Fibroblast of lung (primary cell): ENCODE measurements around the gene PLEKHM1. TPM values are rescaled to one million over a fixed set of nuclear protein-coding genes. Genes with fewer than 3 reads are reported as not detected.

ENCODE experiments used
- DNase-seq, 2 donors: peaks; one replicate each; pipeline versions ENCODE4 v3.0.0 to v3.0.0-alpha.2; 2010; ENCODE audit warnings: low read depth in 2 of 2
- H2AFZ ChIP-seq: 2 replicates; pipeline ENCODE4 v1.5.1; 2012; ENCODE audit warnings: low read length, control low read depth, inconsistent platforms
- H3K27ac ChIP-seq: 2 replicates; pipeline ENCODE4 v1.5.1; 2011; ENCODE audit warnings: low read length, control low read depth; ENCODE audit not compliant: insufficient read depth
- H3K27me3 ChIP-seq: 2 replicates; pipeline ENCODE4 v1.5.1; 2011; ENCODE audit warnings: mild to moderate bottlenecking, low read length; ENCODE audit not compliant: control insufficient read depth, insufficient read depth
- H3K36me3 ChIP-seq: 2 replicates; pipeline ENCODE4 v1.5.1; 2011; ENCODE audit warnings: low read length; ENCODE audit not compliant: control insufficient read depth, insufficient read depth
- H3K4me1 ChIP-seq: 2 replicates; pipeline ENCODE4 v1.5.1; 2011; ENCODE audit warnings: low read length; ENCODE audit not compliant: control insufficient read depth, insufficient read depth; ENCODE audit errors: extremely low read depth
- H3K4me2 ChIP-seq: 2 replicates; pipeline ENCODE4 v1.5.1; 2011; ENCODE audit warnings: low read length, control low read depth; ENCODE audit not compliant: insufficient read depth; ENCODE audit errors: extremely low read depth
- H3K4me3 ChIP-seq, 4 experiments: fragments of 200-600 bp in 1 of 4; sonication (generic) in 1 of 4; replicated peaks in 1 of 4; 2 replicates each; pipeline ENCODE4 v1.5.1; 2011 to 2016; ENCODE audit warnings: low read length in 4 of 4, low read depth in 3 of 4, mild to moderate bottlenecking in 3 of 4, control low read depth in 2 of 4, inconsistent platforms in 1 of 4, mixed read lengths in 1 of 4; ENCODE audit not compliant: insufficient read depth in 1 of 4; ENCODE audit errors: control extremely low read depth in 1 of 4
- H3K79me2 ChIP-seq: 2 replicates; pipeline ENCODE4 v1.5.1; 2012; ENCODE audit warnings: mild to moderate bottlenecking, low read length, inconsistent platforms; ENCODE audit not compliant: control insufficient read depth, insufficient read depth
- H3K9ac ChIP-seq: 2 replicates; pipeline ENCODE4 v1.5.1; 2011; ENCODE audit warnings: mild to moderate bottlenecking, low read length, control low read depth; ENCODE audit not compliant: insufficient read depth
- H3K9me3 ChIP-seq: 2 replicates; pipeline ENCODE4 v1.5.1; 2012; ENCODE audit warnings: low read depth, low read length; ENCODE audit not compliant: control insufficient read depth, insufficient read depth
- H4K20me1 ChIP-seq: 2 replicates; pipeline ENCODE4 v1.5.1; 2011; ENCODE audit warnings: low read length; ENCODE audit not compliant: control insufficient read depth, insufficient read depth; ENCODE audit errors: extremely low read depth
- EZH2 ChIP-seq: IDR thresholded peaks from 2 replicates; pipeline ENCODE4 v1.5.1; 2012; ENCODE audit warnings: low read length, control low read depth, mild to moderate bottlenecking; ENCODE audit errors: missing control alignments
- polyA plus RNA-seq, 2 donors: library from polyadenylated mRNA; depleted of rRNA in 1 of 2; stranded (reverse) in 1 of 2; unstranded in 1 of 2; fragments of >200 nt; gene quantifications; 2 replicates each; pipeline ENCODE4 v1.2.1, GENCODE V29; 2011 to 2012; ENCODE audit warnings: missing spikeins in 1 of 2
- total RNA-seq: library from RNA; depleted of rRNA; stranded (reverse); fragments of >200 nt; gene quantifications from 2 replicates; pipeline ENCODE4 v1.2.1, GENCODE V29; 2014
- TF ChIP-seq, protein P1 (sequence below), 2 donors: IDR thresholded peaks in 1 of 2; conservative IDR thresholded peaks in 1 of 2; 1 replicate in 1 of 2; 2 replicates in 1 of 2; pipeline ENCODE4 v1.5.1; 2011 to 2012; ENCODE audit warnings: low read length in 2 of 2, control low read depth in 1 of 2, inconsistent platforms in 1 of 2, low read depth in 1 of 2, mild to moderate bottlenecking in 1 of 2

Gene PLEKHM1
- total and polyA plus RNA-seq, 2 donors (not counting 1 experiment from before 2014, with no cell fraction given): 15.8 to 27.9 TPM

DNA sequence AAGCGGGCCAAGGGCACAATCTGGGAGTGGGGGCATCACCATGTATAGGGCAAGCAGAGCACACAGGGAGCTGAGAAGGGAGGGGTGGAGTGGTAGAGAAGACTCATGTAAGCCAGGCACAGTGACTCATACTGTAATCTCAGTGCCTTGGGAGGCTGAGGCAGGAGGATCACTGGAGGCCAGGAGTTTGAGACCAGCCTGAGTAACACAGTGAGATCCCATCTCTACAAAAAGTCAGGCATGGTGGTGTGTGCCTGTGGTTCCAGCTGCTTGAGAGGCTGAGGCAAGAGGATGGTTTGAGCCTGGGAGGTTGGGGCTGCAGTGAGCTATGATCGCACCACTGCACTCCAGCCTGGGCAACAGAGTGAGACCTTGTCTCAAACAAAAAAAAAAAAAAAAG lies 98.6 kb downstream of the PLEKHM1 start:
- no peak for DNase-seq
- H3K36me3 ChIP-seq: no peaks in the 10 kb centered on the region
- TF ChIP-seq, protein P1, sequence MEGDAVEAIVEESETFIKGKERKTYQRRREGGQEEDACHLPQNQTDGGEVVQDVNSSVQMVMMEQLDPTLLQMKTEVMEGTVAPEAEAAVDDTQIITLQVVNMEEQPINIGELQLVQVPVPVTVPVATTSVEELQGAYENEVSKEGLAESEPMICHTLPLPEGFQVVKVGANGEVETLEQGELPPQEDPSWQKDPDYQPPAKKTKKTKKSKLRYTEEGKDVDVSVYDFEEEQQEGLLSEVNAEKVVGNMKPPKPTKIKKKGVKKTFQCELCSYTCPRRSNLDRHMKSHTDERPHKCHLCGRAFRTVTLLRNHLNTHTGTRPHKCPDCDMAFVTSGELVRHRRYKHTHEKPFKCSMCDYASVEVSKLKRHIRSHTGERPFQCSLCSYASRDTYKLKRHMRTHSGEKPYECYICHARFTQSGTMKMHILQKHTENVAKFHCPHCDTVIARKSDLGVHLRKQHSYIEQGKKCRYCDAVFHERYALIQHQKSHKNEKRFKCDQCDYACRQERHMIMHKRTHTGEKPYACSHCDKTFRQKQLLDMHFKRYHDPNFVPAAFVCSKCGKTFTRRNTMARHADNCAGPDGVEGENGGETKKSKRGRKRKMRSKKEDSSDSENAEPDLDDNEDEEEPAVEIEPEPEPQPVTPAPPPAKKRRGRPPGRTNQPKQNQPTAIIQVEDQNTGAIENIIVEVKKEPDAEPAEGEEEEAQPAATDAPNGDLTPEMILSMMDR (conservative IDR thresholded peaks at IDR 0.05 in 1 of 2, IDR thresholded peaks at IDR 0.05 in 1 of 2; ENCODE audit: low read depth in 1 of 2, low read length in 2 of 2): no peak
- no peak for TF ChIP-seq EZH2

DNA sequence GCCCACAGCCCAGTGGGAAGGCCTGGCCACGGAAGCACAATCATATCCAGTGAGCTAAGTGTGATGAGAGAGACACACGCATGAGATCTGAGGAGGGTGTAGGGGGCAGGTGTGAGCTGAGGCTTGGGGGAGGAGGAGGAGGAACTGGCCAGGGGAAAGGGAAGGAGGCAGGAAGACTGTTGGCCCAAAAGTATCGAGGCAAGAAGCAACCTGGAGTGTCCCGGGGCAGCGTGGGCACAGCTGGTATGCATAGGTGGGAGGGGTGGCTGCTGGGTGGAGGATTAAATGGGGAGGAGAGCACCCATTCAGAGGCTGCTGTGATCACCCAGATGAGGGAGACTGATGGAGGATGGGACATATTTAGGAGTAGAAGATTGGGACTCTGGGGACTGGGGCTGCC lies 99.2 kb downstream of the PLEKHM1 start:
- Histone ChIP-seq H3K4me1 (peaks cover 7% of the 10 kb centered on the region), H2AFZ (no peak overlapping the region), H3K9me3 (no peaks in the 10 kb centered on the region), H4K20me1 (no peaks in the 10 kb centered on the region), H3K4me3 (no peak overlapping the region), H3K9ac (no peak overlapping the region), H3K4me2 (no peak overlapping the region), H3K27me3 (peaks cover 8% of the 10 kb centered on the region), H3K36me3 (no peaks in the 10 kb centered on the region), H3K79me2 (no peaks in the 10 kb centered on the region), H3K27ac (no peak overlapping the region)
- DNase-seq: no peak
- TF ChIP-seq EZH2: no peak
- TF ChIP-seq, protein P1 (conservative IDR thresholded peaks at IDR 0.05 in 1 of 2, IDR thresholded peaks at IDR 0.05 in 1 of 2; ENCODE audit: low read depth in 1 of 2, low read length in 2 of 2): no peak

More for the DNA sequence above, 98.6 kb downstream of the PLEKHM1 start:
- Histone ChIP-seq H3K27ac (no peak overlapping the region), H3K9me3 (no peaks in the 10 kb centered on the region), H3K27me3 (peaks cover 8% of the 10 kb centered on the region), H3K9ac (no peak overlapping the region), H3K79me2 (no peaks in the 10 kb centered on the region), H2AFZ (no peak overlapping the region), H4K20me1 (no peaks in the 10 kb centered on the region), H3K4me2 (no peak overlapping the region), H3K4me1 (peaks cover 7% of the 10 kb centered on the region), H3K4me3 (no peak overlapping the region)

DNA sequence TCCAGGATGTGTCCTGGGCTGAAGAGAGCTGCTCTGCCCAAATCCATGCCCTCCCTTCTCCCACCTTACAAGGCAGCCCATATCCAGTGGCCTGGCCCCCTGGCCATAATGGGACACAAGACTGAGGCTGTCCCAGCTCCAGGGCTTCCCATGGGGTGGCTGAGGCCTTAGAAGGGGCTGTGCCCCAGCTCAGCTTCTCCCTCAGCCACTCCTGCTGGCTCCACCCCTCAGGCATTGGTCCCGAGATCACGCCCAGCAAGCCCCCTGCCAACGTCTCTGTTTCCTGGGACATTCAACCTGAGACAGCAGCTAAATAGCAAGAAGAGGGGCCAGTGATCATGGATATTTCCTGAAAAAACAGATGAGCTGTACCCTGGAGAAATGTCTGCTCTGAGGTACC lies 101.2 kb downstream of the PLEKHM1 start:
- TF ChIP-seq, protein P1 (conservative IDR thresholded peaks at IDR 0.05 in 1 of 2, IDR thresholded peaks at IDR 0.05 in 1 of 2; ENCODE audit: low read depth in 1 of 2, low read length in 2 of 2): no peak
- TF ChIP-seq EZH2: no peak
- no peaks in the 10 kb centered on the region for H4K20me1 ChIP-seq
- H3K4me3 ChIP-seq: no peak overlapping the region
- H2AFZ ChIP-seq: no peak overlapping the region
- H3K9ac ChIP-seq: no peak overlapping the region
- H3K27me3 ChIP-seq: peaks cover 8% of the 10 kb centered on the region
- no peak overlapping the region for H3K27ac ChIP-seq
- no peaks in the 10 kb centered on the region for H3K79me2 ChIP-seq
- no peaks in the 10 kb centered on the region for H3K36me3 ChIP-seq
- H3K9me3 ChIP-seq: no peaks in the 10 kb centered on the region
- no peaks in the 10 kb centered on the region for H3K4me1 ChIP-seq
- no peak for DNase-seq
- H3K4me2 ChIP-seq: no peak overlapping the region
